CD4-positive, CD25-positive, alpha-beta regulatory T cell (primary cell): ENCODE data around the gene WLS. TPM values are rescaled to one million over a fixed set of nuclear protein-coding genes. Genes with fewer than 3 reads are reported as not detected.

Experiments used
- ATAC-seq, 2 donors: fragments of 150-1000 bp; cut with Tn5 transposase; one replicate each; pipeline ENCODE4 v1.10.0; 2021; ENCODE audit warnings: low read depth in 2 of 2, moderate number of reproducible peaks in 2 of 2, moderate library complexity in 1 of 2
- DNase-seq, 3 donors: peaks; one replicate each; pipeline versions ENCODE4 v3.0.0 to v3.0.0-alpha.2; 2012 to 2022; ENCODE audit warnings: mixed read lengths in 1 of 3
- H3K27ac ChIP-seq: one replicate; pipeline ENCODE4 v1.7.0; 2013; ENCODE audit warnings: mild to moderate bottlenecking, low read length; ENCODE audit not compliant: insufficient read depth, poor library complexity, severe bottlenecking
- H3K27me3 ChIP-seq: one replicate; pipeline ENCODE4 v1.7.0; 2013; ENCODE audit warnings: low read length; ENCODE audit not compliant: control insufficient read depth, insufficient read depth
- H3K36me3 ChIP-seq: one replicate; pipeline ENCODE4 v1.7.0; 2013; ENCODE audit warnings: mild to moderate bottlenecking, low read length, moderate library complexity; ENCODE audit not compliant: control insufficient read depth, insufficient read depth
- H3K4me1 ChIP-seq: 2 replicates; pipeline ENCODE4 v1.7.0; 2013; ENCODE audit warnings: mild to moderate bottlenecking, low read length; ENCODE audit not compliant: insufficient read depth, control insufficient read depth, poor library complexity, severe bottlenecking
- H3K4me3 ChIP-seq: one replicate; pipeline ENCODE4 v1.7.0; 2013; ENCODE audit warnings: low read depth, mild to moderate bottlenecking, low read length, moderate library complexity
- H3K9me3 ChIP-seq, 2 experiments: 1 replicate in 1 of 2; 2 replicates in 1 of 2; pipeline ENCODE4 v1.7.0; 2013; ENCODE audit warnings: low read length in 2 of 2, mild to moderate bottlenecking in 1 of 2, moderate library complexity in 1 of 2; ENCODE audit not compliant: control insufficient read depth in 2 of 2
- H3K27ac Mint-ChIP-seq, 3 donors: one replicate each; pipeline ENCODE4 v1.8.0; 2020 to 2022; ENCODE audit warnings: mild to moderate bottlenecking in 3 of 3, mixed read lengths in 3 of 3, moderate library complexity in 2 of 3
- H3K27me3 Mint-ChIP-seq: one replicate; pipeline ENCODE4 v1.8.0; 2022; ENCODE audit warnings: mild to moderate bottlenecking, mixed read lengths
- H3K36me3 Mint-ChIP-seq: one replicate; pipeline ENCODE4 v1.8.0; 2020; ENCODE audit warnings: mixed read lengths
- H3K4me1 Mint-ChIP-seq, 4 donors: one replicate each; pipeline ENCODE4 v1.8.0; 2020 to 2022; ENCODE audit warnings: mixed read lengths in 4 of 4, mild to moderate bottlenecking in 1 of 4
- H3K4me3 Mint-ChIP-seq, 4 donors: one replicate each; pipeline ENCODE4 v1.8.0; 2020 to 2022; ENCODE audit warnings: mild to moderate bottlenecking in 4 of 4, mixed read lengths in 4 of 4, moderate library complexity in 3 of 4
- H3K9me3 Mint-ChIP-seq, 7 donors: one replicate each; pipeline ENCODE4 v1.8.0; 2020 to 2022; ENCODE audit warnings: mixed read lengths in 7 of 7, mild to moderate bottlenecking in 3 of 7, moderate library complexity in 2 of 7
- polyA plus RNA-seq, 4 donors: library from polyadenylated mRNA; unstranded; fragments of 300-500 nt; fragmentation: Illumina TruSeq; gene quantifications; one replicate each; pipeline ENCODE4 v1.2.3, GENCODE V29; 2021
- total RNA-seq: library from RNA; stranded (reverse); gene quantifications from one replicate; pipeline ENCODE4 v1.2.3, GENCODE V29; 2022

WLS gene
- total and polyA plus RNA-seq, 5 donors from 2014 or later, result not detected

- Mint-ChIP-seq H3K4me3 (no peak overlapping the region), H3K36me3 (no peaks in the 10 kb centered on the region), H3K27me3 (no peaks in the 10 kb centered on the region), H3K27ac (no peak overlapping the region), H3K4me1 (peaks cover 0 to 2% (median under 1%) of the 10 kb centered on the region in 4 donors), H3K9me3 (peaks cover 0 to 1% (median 0%) of the 10 kb centered on the region in 7 donors)
- Histone ChIP-seq H3K27me3 (no peaks in the 10 kb centered on the region), H3K36me3 (no peaks in the 10 kb centered on the region), H3K9me3 (no peaks in the 10 kb centered on the region), H3K4me1 (no peaks in the 10 kb centered on the region), H3K4me3 (no peak overlapping the region), H3K27ac (no peak overlapping the region)
- no peak for DNase-seq
- ATAC-seq, result no peak
These were observed 120.5 kb downstream of the WLS start for GRCh38 chr1:68111519-68112436.

- peaks cover 0 to 3% (median 0%) of the 10 kb centered on the region in 7 donors for H3K9me3 Mint-ChIP-seq
- Histone ChIP-seq H3K27ac (no peak overlapping the region), H3K27me3 (peaks cover 2% of the 10 kb centered on the region), H3K4me1 (no peaks in the 10 kb centered on the region), H3K36me3 (no peaks in the 10 kb centered on the region), H3K9me3 (no peaks in the 10 kb centered on the region), H3K4me3 (no peak overlapping the region)
- ATAC-seq (no peak), DNase-seq (no peak)
- H3K27ac Mint-ChIP-seq, result no peak overlapping the region
- no peaks in the 10 kb centered on the region for H3K4me1 Mint-ChIP-seq
- H3K4me3 Mint-ChIP-seq, result no peak overlapping the region
- no peaks in the 10 kb centered on the region for H3K27me3 Mint-ChIP-seq
- no peaks in the 10 kb centered on the region for H3K36me3 Mint-ChIP-seq
These were observed 124.6 kb downstream of the WLS start for GRCh38 chr1:68107771-68108170.

- Mint-ChIP-seq H3K4me3 (no peak overlapping the region), H3K27me3 (no peaks in the 10 kb centered on the region), H3K36me3 (no peaks in the 10 kb centered on the region), H3K9me3 (peaks cover 0 to 2% (median 0%) of the 10 kb centered on the region in 7 donors), H3K4me1 (no peaks in the 10 kb centered on the region), H3K27ac (no peak overlapping the region)
- no peak overlapping the region for H3K4me3 ChIP-seq
- no peak for ATAC-seq
- no peaks in the 10 kb centered on the region for H3K4me1 ChIP-seq
- DNase-seq, result no peak
- H3K9me3 ChIP-seq, result no peaks in the 10 kb centered on the region
- H3K27ac ChIP-seq, result no peak overlapping the region
- H3K36me3 ChIP-seq, result no peaks in the 10 kb centered on the region
- peaks cover 2% of the 10 kb centered on the region for H3K27me3 ChIP-seq
These were observed 128.3 kb downstream of the WLS start for GRCh38 chr1:68103884-68104554.

DNA sequence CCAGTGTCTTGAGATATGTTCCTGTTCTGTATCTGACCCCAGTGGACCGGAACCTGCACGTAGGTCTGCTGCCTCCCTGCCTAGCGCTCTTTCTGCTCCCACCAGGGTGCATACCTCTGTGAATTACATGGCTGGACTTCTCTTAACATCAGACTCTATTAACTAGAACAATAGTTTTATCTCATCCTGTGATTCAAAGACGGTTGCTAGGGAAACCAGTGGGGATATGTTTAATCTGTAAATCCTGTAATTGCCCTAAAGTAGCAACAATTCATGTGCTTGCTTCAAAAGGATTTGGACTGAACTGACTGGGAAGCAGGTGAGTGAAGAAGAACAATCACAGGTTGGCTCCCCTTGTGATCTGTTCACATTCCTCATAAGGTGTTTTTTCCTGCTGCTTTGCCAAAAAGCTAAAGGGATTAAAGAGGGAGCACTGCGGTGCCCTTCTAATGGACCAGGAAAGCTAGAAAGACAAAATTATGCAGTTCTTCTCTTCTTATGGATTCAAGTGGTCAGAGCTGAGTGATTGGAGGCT, 129.2 kb downstream of the WLS start:
- Histone ChIP-seq H3K9me3 (no peaks in the 10 kb centered on the region), H3K4me1 (no peaks in the 10 kb centered on the region), H3K4me3 (no peak overlapping the region), H3K36me3 (no peaks in the 10 kb centered on the region), H3K27ac (no peak overlapping the region), H3K27me3 (peaks cover 2% of the 10 kb centered on the region)
- DNase-seq (no peak), ATAC-seq (no peak)
- Mint-ChIP-seq H3K27me3 (no peaks in the 10 kb centered on the region), H3K27ac (no peak overlapping the region), H3K9me3 (peaks cover 0 to 2% (median 0%) of the 10 kb centered on the region in 7 donors), H3K4me1 (no peaks in the 10 kb centered on the region), H3K36me3 (no peaks in the 10 kb centered on the region), H3K4me3 (no peak overlapping the region)

DNA sequence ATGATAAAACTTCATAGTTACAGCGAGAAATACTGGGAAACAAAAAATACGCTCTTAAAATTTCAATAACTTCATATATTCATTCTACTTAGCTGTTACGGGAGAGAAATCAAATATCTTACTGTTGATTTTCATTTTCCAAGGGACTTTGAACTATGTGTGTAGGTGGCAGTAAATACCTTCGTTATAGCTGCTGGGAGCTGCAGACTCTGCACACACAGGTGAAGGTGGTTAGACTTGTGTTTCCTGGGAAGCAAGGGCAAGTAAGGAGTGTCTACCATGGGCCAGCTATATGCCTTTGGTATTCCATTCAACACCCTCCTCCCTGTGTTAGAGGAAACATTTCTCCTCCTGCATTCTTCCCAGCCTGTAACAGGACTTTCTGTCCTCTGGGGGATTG, 130.5 kb downstream of the WLS start:
- Histone ChIP-seq H3K27me3 (peaks cover 2% of the 10 kb centered on the region), H3K9me3 (no peaks in the 10 kb centered on the region), H3K27ac (no peak overlapping the region), H3K4me3 (no peak overlapping the region), H3K36me3 (no peaks in the 10 kb centered on the region), H3K4me1 (no peaks in the 10 kb centered on the region)
- H3K27me3 Mint-ChIP-seq, result no peaks in the 10 kb centered on the region
- no peak overlapping the region for H3K27ac Mint-ChIP-seq
- peaks cover 0 to 2% (median 0%) of the 10 kb centered on the region in 7 donors for H3K9me3 Mint-ChIP-seq
- ATAC-seq, result no peak
- H3K36me3 Mint-ChIP-seq, result no peaks in the 10 kb centered on the region
- DNase-seq, result no peak
- no peaks in the 10 kb centered on the region for H3K4me1 Mint-ChIP-seq
- H3K4me3 Mint-ChIP-seq, result no peak overlapping the region

GRCh38 chr1:68100571-68100970, 131.8 kb downstream of the WLS start:
- no peak overlapping the region for H3K27ac Mint-ChIP-seq
- H3K27ac ChIP-seq, result no peak overlapping the region
- H3K27me3 Mint-ChIP-seq, result no peaks in the 10 kb centered on the region
- H3K4me1 ChIP-seq, result no peaks in the 10 kb centered on the region
- no peaks in the 10 kb centered on the region for H3K27me3 ChIP-seq
- no peak overlapping the region for H3K4me3 Mint-ChIP-seq
- no peaks in the 10 kb centered on the region for H3K36me3 ChIP-seq
- ATAC-seq (no peak), DNase-seq (no peak)
- H3K9me3 ChIP-seq, result no peaks in the 10 kb centered on the region
- H3K4me1 Mint-ChIP-seq, result no peaks in the 10 kb centered on the region
- H3K4me3 ChIP-seq, result no peak overlapping the region
- peaks cover 0 to 2% (median 0%) of the 10 kb centered on the region in 7 donors for H3K9me3 Mint-ChIP-seq
- no peaks in the 10 kb centered on the region for H3K36me3 Mint-ChIP-seq

DNA sequence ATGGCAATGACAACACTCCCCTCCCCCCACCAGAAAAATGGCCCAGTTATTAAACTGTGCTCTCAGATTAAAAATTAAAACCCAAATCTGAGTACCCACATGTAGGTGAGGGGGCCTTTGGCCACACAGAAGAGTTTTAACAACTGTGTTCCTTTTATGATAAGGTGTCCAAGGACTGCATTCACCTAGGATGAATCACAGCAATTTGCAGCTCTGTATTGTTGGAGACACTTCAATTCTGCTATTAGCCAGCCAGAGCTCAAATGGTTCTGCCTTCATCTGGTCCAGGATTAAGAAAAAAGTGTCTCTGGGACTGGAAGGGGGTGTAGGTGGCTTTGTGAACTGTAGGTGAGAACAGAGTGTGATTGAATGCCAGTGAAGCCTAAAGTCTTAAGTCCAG, 138.6 kb downstream of the WLS start:
- no peak overlapping the region for H3K27ac Mint-ChIP-seq
- H3K4me1 Mint-ChIP-seq, result no peaks in the 10 kb centered on the region
- no peak overlapping the region for H3K27ac ChIP-seq
- H3K4me3 ChIP-seq, result no peak overlapping the region
- H3K4me1 ChIP-seq, result no peaks in the 10 kb centered on the region
- DNase-seq (no peak), ATAC-seq (no peak)
- H3K9me3 ChIP-seq, result no peaks in the 10 kb centered on the region
- no peaks in the 10 kb centered on the region for H3K36me3 Mint-ChIP-seq
- no peaks in the 10 kb centered on the region for H3K27me3 ChIP-seq
- H3K4me3 Mint-ChIP-seq, result no peak overlapping the region
- H3K36me3 ChIP-seq, result no peaks in the 10 kb centered on the region
- no peaks in the 10 kb centered on the region for H3K27me3 Mint-ChIP-seq
- peaks cover 0 to 4% (median 0%) of the 10 kb centered on the region in 7 donors for H3K9me3 Mint-ChIP-seq
